GM23338 (cell line): ENCODE data around the gene IGSF21. TPM values are rescaled to one million over a fixed set of nuclear protein-coding genes. Genes with fewer than 3 reads are reported as not detected.

ENCODE experiments used
- ATAC-seq: fragments of 200-7000 bp; cut with Tn5 transposase; 3 replicates; pipeline ENCODE4 v1.9.1; 2020
- DNase-seq: peaks from one replicate; pipeline ENCODE4 v3.0.0-alpha.2; 2015; ENCODE audit warnings: low spot score
- H2AFZ ChIP-seq: fragments of 200-600 bp; sonication (generic); 2 replicates; pipeline ENCODE4 v1.8.0; 2016; ENCODE audit warnings: antibody characterized with exemption, mild to moderate bottlenecking, moderate library complexity
- H3F3A ChIP-seq: fragments of 200-600 bp; sonication (generic); replicated peaks from 2 replicates; pipeline ENCODE4 v1.8.0; 2017; ENCODE audit warnings: antibody characterized with exemption, mixed run types, low read depth
- H3K27ac ChIP-seq: fragments of 200-600 bp; sonication (generic); 2 replicates; pipeline ENCODE4 v1.6.1; 2016; ENCODE audit warnings: low read depth
- H3K27me3 ChIP-seq: fragments of 200-600 bp; sonication (generic); 2 replicates; pipeline ENCODE4 v1.8.0; 2016; ENCODE audit warnings: mild to moderate bottlenecking, mixed run types, moderate library complexity; ENCODE audit not compliant: insufficient read depth
- H3K36me3 ChIP-seq: fragments of 200-600 bp; sonication (generic); 2 replicates; pipeline ENCODE4 v1.8.0; 2016; ENCODE audit warnings: mild to moderate bottlenecking; ENCODE audit not compliant: insufficient read depth
- H3K4me1 ChIP-seq: fragments of 200-600 bp; sonication (generic); 2 replicates; pipeline ENCODE4 v1.8.0; 2016; ENCODE audit warnings: mild to moderate bottlenecking, moderate library complexity; ENCODE audit not compliant: insufficient read depth
- H3K4me2 ChIP-seq: fragments of 200-600 bp; sonication (generic); 2 replicates; pipeline ENCODE4 v1.7.1; 2017; ENCODE audit warnings: mixed run types
- H3K4me3 ChIP-seq: fragments of 200-600 bp; sonication (generic); 2 replicates; pipeline ENCODE4 v1.6.1; 2016; ENCODE audit warnings: mixed run types
- H3K79me2 ChIP-seq: fragments of 200-600 bp; sonication (generic); replicated peaks from 2 replicates; pipeline ENCODE4 v1.8.0; 2017; ENCODE audit warnings: mild to moderate bottlenecking; ENCODE audit not compliant: insufficient read depth
- H3K9me2 ChIP-seq: fragments of 200-600 bp; sonication (generic); 2 replicates; pipeline ENCODE4 v1.8.0; 2017; ENCODE audit not compliant: insufficient read depth
- H4K20me1 ChIP-seq: fragments of 200-600 bp; sonication (generic); replicated peaks from 2 replicates; pipeline ENCODE4 v1.8.0; 2017; ENCODE audit warnings: mild to moderate bottlenecking; ENCODE audit not compliant: insufficient read depth
- H3K27ac Mint-ChIP-seq: 2 replicates; pipeline ENCODE4 v1.8.0; 2020; ENCODE audit warnings: inconsistent platforms, mild to moderate bottlenecking, moderate library complexity, mixed read lengths
- H3K27me3 Mint-ChIP-seq: 3 replicates; pipeline ENCODE4 v1.8.0; 2022; ENCODE audit warnings: low read depth, mild to moderate bottlenecking, moderate library complexity, mixed read lengths, inconsistent platforms; ENCODE audit not compliant: insufficient read depth, poor library complexity
- H3K36me3 Mint-ChIP-seq: 3 replicates; pipeline ENCODE4 v1.8.0; 2021; ENCODE audit warnings: low read depth, mild to moderate bottlenecking, inconsistent platforms, moderate library complexity, mixed read lengths
- H3K4me1 Mint-ChIP-seq: 3 replicates; pipeline ENCODE4 v1.8.0; 2020; ENCODE audit warnings: mild to moderate bottlenecking, inconsistent platforms, mixed read lengths
- H3K4me3 Mint-ChIP-seq: 3 replicates; pipeline ENCODE4 v1.8.0; 2021; ENCODE audit warnings: moderate library complexity, mild to moderate bottlenecking, inconsistent platforms, mixed read lengths
- H3K9me3 Mint-ChIP-seq: 3 replicates; pipeline ENCODE4 v1.8.0; 2020; ENCODE audit warnings: moderate library complexity, mild to moderate bottlenecking, inconsistent platforms, mixed read lengths
- CREB1 ChIP-seq: fragments of 250-450 bp; sonication (Bioruptor Pico); IDR thresholded peaks from 2 replicates; pipeline ENCODE4 v1.5.0; 2020; ENCODE audit warnings: low read depth, mild to moderate bottlenecking, moderate library complexity
- EZH2 ChIP-seq: fragments of 200-600 bp; sonication (generic); IDR thresholded peaks from one replicate; pipeline ENCODE4 v1.8.0; 2017; ENCODE audit warnings: antibody characterized with exemption, mild to moderate bottlenecking, low read depth; ENCODE audit not compliant: unreplicated experiment
- EZH2phosphoT487 ChIP-seq: fragments of 200-600 bp; sonication (generic); IDR thresholded peaks from one replicate; pipeline ENCODE4 v1.8.1; 2018; ENCODE audit warnings: antibody characterized with exemption; ENCODE audit not compliant: unreplicated experiment
- JUNB ChIP-seq: IDR thresholded peaks from one replicate; pipeline ENCODE4 v1.6.1; 2016; ENCODE audit warnings: antibody characterized with exemption; ENCODE audit not compliant: unreplicated experiment
- POLR2AphosphoS5 ChIP-seq: IDR thresholded peaks from 2 replicates; pipeline ENCODE4 v1.6.1; 2016; ENCODE audit warnings: antibody characterized with exemption, low read depth
- STAT1 ChIP-seq: IDR thresholded peaks from one replicate; pipeline ENCODE4 v1.6.1; 2016; ENCODE audit warnings: antibody characterized with exemption; ENCODE audit not compliant: unreplicated experiment
- ZNF114 ChIP-seq: fragments of 250-450 bp; sonication (Bioruptor Pico); IDR thresholded peaks from 2 replicates; pipeline ENCODE4 v1.5.0; 2020; ENCODE audit warnings: mild to moderate bottlenecking, moderate library complexity
- ZNF331 ChIP-seq: fragments of 250-450 bp; sonication (Bioruptor Pico); IDR thresholded peaks from 2 replicates; pipeline ENCODE4 v1.5.0; 2020; ENCODE audit warnings: low read depth, mild to moderate bottlenecking, moderate library complexity
- polyA plus RNA-seq: library from polyadenylated mRNA; unstranded; fragments of >200 nt; fragmentation: Nextera tagmentation; extraction: Ambion mirVana; gene quantifications from 2 replicates; pipeline ENCODE4 v1.2.1, GENCODE V29; 2016
- total RNA-seq: library from RNA; depleted of rRNA; stranded (reverse); fragments of >200 nt; shearing (Covaris generic); gene quantifications from 2 replicates; pipeline ENCODE4 v1.2.3, GENCODE V29; 2014
- TF ChIP-seq, protein P1 (sequence below): IDR thresholded peaks from one replicate; pipeline ENCODE4 v1.6.1; 2018; ENCODE audit warnings: antibody characterized with exemption; ENCODE audit not compliant: unreplicated experiment
- TF ChIP-seq, protein P2 (sequence below): IDR thresholded peaks from 2 replicates; pipeline ENCODE4 v1.6.1; 2016; ENCODE audit warnings: antibody characterized with exemption
- TF ChIP-seq, protein P3 (sequence below): fragments of 250-450 bp; sonication (Bioruptor Pico); IDR thresholded peaks from 2 replicates; pipeline ENCODE4 v1.5.0; 2020; ENCODE audit warnings: mild to moderate bottlenecking, moderate library complexity

The IGSF21 gene
- total and polyA plus RNA-seq, 2 experiments from 2014 or later, result 15.6 to 15.7 TPM

- Histone ChIP-seq H3K27ac (no peak overlapping the region), H3K4me1 (peaks cover 20% of the 10 kb centered on the region), H2AFZ (no peak overlapping the region), H3K36me3 (no peaks in the 10 kb centered on the region), H3K9me2 (peaks cover 7% of the 10 kb centered on the region; the same call in 1 of the 2 replicates), H3F3A (no peaks in the 10 kb centered on the region), H3K27me3 (0 out of 2 replicates have a peak, but pooled peaks cover 4% of the 10 kb centered on the region), H3K79me2 (no peaks in the 10 kb centered on the region), H3K4me2 (no peak overlapping the region), H3K4me3 (no peak overlapping the region), H4K20me1 (no peaks in the 10 kb centered on the region)
- Mint-ChIP-seq H3K9me3 (no peaks in the 10 kb centered on the region; the same call in 2 of the 3 replicates), H3K4me1 (peaks cover 19% of the 10 kb centered on the region), H3K4me3 (no peak overlapping the region), H3K27ac (no peak overlapping the region), H3K27me3 (peaks cover 11% of the 10 kb centered on the region), H3K36me3 (no peaks in the 10 kb centered on the region)
- ATAC-seq (no peak), DNase-seq (no peak)
- no peak for TF ChIP-seq EZH2phosphoT487
- TF ChIP-seq POLR2AphosphoS5, result no peak
- TF ChIP-seq CREB1 (CRISPR knock-in tag), result no peak
- TF ChIP-seq JUNB, result no peak
Observed at GRCh38 chr1:18327650-18328049, 220.1 kb downstream of the IGSF21 start.

GRCh38 chr1:18328803-18329202 lies 221.2 kb downstream of the IGSF21 start:
- H3K27ac ChIP-seq, result no peak overlapping the region
- peaks cover 23% of the 10 kb centered on the region for H3K4me1 ChIP-seq
- Mint-ChIP-seq H3K27ac (no peak overlapping the region), H3K9me3 (no peaks in the 10 kb centered on the region; the same call in 1 of the 3 replicates), H3K4me3 (no peak overlapping the region), H3K27me3 (peaks cover 12% of the 10 kb centered on the region), H3K36me3 (no peaks in the 10 kb centered on the region), H3K4me1 (peaks cover 28% of the 10 kb centered on the region)
- H2AFZ ChIP-seq, result no peak overlapping the region
- H3K36me3 ChIP-seq, result no peaks in the 10 kb centered on the region
- H3K9me2 ChIP-seq, result peaks cover 7% of the 10 kb centered on the region; the same call in 1 of the 2 replicates
- H3K4me3 ChIP-seq, result no peak overlapping the region
- no peaks in the 10 kb centered on the region for H3K27me3 ChIP-seq
- H3F3A ChIP-seq, result no peaks in the 10 kb centered on the region
- DNase-seq (no peak), ATAC-seq (no peak)
- no peak overlapping the region for H3K4me2 ChIP-seq
- no peaks in the 10 kb centered on the region for H3K79me2 ChIP-seq
- no peaks in the 10 kb centered on the region for H4K20me1 ChIP-seq
- TF ChIP-seq JUNB (no peak), POLR2AphosphoS5 (no peak), EZH2 (no peak), CREB1 (CRISPR knock-in tag) (no peak), STAT1 (no peak), EZH2phosphoT487 (no peak), ZNF114 (CRISPR knock-in tag) (no peak), ZNF331 (no peak)
- TF ChIP-seq, protein P1, sequence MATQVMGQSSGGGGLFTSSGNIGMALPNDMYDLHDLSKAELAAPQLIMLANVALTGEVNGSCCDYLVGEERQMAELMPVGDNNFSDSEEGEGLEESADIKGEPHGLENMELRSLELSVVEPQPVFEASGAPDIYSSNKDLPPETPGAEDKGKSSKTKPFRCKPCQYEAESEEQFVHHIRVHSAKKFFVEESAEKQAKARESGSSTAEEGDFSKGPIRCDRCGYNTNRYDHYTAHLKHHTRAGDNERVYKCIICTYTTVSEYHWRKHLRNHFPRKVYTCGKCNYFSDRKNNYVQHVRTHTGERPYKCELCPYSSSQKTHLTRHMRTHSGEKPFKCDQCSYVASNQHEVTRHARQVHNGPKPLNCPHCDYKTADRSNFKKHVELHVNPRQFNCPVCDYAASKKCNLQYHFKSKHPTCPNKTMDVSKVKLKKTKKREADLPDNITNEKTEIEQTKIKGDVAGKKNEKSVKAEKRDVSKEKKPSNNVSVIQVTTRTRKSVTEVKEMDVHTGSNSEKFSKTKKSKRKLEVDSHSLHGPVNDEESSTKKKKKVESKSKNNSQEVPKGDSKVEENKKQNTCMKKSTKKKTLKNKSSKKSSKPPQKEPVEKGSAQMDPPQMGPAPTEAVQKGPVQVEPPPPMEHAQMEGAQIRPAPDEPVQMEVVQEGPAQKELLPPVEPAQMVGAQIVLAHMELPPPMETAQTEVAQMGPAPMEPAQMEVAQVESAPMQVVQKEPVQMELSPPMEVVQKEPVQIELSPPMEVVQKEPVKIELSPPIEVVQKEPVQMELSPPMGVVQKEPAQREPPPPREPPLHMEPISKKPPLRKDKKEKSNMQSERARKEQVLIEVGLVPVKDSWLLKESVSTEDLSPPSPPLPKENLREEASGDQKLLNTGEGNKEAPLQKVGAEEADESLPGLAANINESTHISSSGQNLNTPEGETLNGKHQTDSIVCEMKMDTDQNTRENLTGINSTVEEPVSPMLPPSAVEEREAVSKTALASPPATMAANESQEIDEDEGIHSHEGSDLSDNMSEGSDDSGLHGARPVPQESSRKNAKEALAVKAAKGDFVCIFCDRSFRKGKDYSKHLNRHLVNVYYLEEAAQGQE, result no peak
- TF ChIP-seq, protein P2, sequence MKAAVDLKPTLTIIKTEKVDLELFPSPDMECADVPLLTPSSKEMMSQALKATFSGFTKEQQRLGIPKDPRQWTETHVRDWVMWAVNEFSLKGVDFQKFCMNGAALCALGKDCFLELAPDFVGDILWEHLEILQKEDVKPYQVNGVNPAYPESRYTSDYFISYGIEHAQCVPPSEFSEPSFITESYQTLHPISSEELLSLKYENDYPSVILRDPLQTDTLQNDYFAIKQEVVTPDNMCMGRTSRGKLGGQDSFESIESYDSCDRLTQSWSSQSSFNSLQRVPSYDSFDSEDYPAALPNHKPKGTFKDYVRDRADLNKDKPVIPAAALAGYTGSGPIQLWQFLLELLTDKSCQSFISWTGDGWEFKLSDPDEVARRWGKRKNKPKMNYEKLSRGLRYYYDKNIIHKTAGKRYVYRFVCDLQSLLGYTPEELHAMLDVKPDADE, result no peak
- TF ChIP-seq, protein P3, sequence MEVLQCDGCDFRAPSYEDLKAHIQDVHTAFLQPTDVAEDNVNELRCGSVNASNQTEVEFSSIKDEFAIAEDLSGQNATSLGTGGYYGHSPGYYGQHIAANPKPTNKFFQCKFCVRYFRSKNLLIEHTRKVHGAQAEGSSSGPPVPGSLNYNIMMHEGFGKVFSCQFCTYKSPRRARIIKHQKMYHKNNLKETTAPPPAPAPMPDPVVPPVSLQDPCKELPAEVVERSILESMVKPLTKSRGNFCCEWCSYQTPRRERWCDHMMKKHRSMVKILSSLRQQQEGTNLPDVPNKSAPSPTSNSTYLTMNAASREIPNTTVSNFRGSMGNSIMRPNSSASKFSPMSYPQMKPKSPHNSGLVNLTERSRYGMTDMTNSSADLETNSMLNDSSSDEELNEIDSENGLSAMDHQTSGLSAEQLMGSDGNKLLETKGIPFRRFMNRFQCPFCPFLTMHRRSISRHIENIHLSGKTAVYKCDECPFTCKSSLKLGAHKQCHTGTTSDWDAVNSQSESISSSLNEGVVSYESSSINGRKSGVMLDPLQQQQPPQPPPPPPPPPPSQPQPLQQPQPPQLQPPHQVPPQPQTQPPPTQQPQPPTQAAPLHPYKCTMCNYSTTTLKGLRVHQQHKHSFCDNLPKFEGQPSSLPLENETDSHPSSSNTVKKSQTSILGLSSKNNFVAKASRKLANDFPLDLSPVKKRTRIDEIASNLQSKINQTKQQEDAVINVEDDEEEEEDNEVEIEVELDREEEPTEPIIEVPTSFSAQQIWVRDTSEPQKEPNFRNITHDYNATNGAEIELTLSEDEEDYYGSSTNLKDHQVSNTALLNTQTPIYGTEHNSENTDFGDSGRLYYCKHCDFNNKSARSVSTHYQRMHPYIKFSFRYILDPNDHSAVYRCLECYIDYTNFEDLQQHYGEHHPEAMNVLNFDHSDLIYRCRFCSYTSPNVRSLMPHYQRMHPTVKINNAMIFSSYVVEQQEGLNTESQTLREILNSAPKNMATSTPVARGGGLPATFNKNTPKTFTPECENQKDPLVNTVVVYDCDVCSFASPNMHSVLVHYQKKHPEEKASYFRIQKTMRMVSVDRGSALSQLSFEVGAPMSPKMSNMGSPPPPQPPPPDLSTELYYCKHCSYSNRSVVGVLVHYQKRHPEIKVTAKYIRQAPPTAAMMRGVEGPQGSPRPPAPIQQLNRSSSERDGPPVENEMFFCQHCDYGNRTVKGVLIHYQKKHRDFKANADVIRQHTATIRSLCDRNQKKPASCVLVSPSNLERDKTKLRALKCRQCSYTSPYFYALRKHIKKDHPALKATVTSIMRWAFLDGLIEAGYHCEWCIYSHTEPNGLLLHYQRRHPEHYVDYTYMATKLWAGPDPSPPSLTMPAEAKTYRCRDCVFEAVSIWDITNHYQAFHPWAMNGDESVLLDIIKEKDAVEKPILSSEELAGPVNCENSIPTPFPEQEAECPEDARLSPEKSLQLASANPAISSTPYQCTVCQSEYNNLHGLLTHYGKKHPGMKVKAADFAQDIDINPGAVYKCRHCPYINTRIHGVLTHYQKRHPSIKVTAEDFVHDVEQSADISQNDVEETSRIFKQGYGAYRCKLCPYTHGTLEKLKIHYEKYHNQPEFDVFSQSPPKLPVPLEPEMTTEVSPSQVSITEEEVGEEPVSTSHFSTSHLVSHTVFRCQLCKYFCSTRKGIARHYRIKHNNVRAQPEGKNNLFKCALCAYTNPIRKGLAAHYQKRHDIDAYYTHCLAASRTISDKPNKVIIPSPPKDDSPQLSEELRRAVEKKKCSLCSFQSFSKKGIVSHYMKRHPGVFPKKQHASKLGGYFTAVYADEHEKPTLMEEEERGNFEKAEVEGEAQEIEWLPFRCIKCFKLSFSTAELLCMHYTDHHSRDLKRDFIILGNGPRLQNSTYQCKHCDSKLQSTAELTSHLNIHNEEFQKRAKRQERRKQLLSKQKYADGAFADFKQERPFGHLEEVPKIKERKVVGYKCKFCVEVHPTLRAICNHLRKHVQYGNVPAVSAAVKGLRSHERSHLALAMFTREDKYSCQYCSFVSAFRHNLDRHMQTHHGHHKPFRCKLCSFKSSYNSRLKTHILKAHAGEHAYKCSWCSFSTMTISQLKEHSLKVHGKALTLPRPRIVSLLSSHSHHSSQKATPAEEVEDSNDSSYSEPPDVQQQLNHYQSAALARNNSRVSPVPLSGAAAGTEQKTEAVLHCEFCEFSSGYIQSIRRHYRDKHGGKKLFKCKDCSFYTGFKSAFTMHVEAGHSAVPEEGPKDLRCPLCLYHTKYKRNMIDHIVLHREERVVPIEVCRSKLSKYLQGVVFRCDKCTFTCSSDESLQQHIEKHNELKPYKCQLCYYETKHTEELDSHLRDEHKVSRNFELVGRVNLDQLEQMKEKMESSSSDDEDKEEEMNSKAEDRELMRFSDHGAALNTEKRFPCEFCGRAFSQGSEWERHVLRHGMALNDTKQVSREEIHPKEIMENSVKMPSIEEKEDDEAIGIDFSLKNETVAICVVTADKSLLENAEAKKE (CRISPR knock-in tag), result no peak
